Activated CD8-positive, alpha-beta memory T cell treated with anti-CD3 and anti-CD28 coated beads, Interleukin-2, amount 50 U/mL, for 1 hour (primary cell): ENCODE results near the gene MNAT1.
A peak's percentile ranks its signal among the peaks of the same experiment; 100 is the strongest.
"Not testable (repeated sequence)": the region's sequence is repeated elsewhere in the genome, so short reads cannot be mapped to it uniquely, and the experiment has no call there.

Experiments
- DNase-seq: peaks from one replicate; pipeline ENCODE4 v3.0.0-alpha.2; 2020; ENCODE audit errors: extremely low read depth

Gene MNAT1

DNA sequence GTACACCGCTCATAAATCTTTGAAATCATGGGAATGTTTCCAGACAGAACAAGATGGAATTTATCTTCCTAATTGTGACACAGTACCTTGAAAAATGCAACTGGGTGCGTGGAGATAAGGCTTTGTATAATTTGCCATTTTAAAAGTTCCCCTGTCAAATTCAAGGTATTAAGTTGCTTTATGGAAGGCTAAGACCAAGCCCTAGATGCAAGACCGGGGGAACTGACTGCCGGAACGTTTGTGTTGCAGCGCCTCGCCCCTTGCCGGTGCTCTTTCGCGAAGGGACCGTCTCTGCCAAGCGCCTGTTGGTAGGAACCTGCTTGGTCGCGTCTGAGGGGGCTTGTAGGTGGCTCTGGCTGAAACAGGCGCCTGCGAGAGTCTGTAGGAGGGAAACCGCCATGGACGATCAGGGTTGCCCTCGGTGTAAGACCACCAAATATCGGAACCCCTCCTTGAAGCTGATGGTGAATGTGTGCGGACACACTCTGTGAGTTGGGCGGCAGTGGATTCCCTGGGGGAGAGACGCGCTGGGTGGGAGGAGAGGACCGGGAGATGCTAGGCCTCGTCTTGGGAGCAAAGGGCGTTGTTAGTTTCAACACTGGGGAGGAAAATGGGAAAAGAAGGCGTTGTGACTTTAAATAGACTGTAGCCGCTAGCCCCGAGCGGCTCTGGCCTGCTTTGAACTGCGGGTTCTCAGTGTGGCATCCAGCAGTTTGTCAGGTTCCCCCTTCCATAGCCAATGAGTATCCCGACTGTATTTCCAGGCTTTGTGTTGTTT, at the start of gene MNAT1:
MNAT1 (plus strand) TSS at position 297 of the 778 bp plus-strand sequence; CDS start at position 399, 102 bp downstream.
- DNase-seq, result peak; percentile 58

DNA sequence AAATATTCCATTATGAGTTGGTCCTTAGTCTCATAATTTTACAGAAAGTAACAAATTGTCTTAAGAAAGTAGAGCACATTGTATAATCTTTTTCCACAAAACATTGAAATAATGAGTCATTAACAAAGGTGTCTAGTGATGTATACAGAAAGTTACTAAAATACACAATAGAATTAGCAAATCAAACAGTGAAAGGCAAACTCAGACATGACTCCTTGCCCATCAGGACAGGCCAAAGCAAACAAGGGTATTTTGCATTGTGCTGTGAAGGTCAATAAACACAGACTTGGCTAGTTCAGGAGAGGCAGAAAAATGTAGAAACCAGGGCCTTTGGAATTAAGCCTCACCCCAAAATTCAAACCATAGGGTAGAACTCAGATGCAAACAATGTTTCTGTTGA, 47.7 kb upstream of the MNAT1 start:
- no peak for DNase-seq

DNA sequence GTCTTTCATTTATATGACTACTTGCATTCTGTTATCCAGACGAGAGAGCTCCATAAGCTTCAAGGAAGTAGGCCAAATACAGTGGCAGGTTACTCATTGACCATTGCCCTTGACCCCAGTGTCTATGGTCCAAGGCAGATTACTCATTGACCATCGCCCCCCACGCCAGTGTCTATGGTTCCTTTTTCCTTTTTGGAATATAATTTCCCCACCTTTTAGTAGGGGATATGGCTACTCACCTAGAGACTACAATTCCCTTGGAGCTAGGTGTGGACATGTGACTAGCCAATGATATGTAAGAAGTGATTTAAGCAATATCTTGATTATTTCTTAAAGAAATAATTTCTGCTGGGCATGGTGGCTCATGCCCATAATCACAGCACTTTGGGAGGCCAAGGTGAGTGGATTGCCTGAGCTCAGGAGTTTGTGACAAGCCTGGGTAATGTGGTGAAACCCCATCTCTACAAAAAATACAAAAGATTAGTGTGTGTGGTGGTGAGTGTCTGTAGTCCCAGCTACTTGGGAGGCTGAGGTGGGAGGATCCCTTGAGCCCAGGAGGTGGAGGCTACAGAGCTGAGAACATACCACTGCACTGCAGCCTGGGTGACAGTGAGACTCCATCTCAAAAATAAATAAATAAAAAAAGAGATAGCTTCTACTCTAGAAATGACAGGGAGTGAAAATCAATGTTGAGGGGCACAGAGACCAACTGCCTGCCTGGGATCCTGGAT, 43.0 kb upstream of the MNAT1 start:
- DNase-seq, result no peak

DNA sequence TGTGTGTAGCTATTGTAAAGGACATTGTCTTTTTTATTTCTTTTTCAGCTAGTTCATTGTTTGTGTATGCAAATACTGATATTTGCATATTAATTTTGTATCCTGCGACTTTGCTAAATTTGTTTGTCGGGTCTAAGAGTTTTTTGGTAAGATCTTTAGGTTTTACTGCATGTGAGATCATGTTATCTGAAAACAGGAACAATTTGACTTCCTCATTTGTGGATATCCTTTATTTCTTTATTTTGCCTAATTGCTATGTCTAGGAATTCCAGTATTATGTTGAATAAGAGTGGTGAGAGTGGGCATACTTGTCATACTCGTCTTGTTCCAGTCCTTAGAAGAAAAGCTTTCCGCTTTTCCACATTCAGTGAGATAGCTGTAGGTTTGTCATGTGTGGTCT, 39.2 kb upstream of the MNAT1 start:
- no peak for DNase-seq

DNA sequence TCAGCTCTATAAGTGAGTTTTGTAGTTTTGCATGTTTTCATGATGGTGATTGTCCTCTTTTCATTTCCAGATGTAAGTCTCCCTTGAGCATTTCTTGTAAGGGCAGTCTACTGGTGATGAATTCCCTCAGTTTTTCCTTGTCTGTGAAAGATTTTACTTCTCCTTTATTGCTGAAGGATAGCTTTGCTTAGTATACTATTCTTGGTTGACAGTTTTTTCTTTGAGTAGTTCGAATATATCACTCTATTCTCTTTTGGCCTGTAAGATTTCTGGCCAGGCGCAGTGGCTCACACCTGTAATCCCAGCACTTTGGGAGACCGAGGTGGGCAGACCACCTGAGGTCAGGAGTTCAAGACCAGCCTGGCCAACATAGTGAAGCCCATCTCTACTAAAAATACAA, 34.0 kb upstream of the MNAT1 start:
- DNase-seq, result no peak

GRCh38 chr14:60705100-60705499, 29.5 kb upstream of the MNAT1 start:
- DNase-seq, result no peak

GRCh38 chr14:60707858-60708257, 26.7 kb upstream of the MNAT1 start:
- DNase-seq, result no peak

DNA sequence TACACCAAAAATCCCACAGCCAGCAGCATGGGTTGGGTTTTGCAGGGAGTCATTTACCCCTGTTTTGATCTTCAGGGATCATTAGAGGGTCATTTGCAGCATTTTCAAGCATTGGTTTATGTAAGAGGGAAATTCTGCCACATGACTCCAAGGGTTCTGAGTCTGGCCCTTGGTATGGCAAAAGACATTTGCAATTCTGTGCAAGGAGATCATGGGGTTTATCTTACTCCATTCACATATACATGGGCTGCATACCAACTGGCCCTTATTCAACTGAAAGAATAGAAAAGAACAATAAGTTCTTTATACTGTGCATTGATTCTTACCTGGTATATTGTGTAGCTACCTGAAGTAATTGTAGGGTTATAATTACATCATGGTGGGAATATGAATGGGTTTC, 24.1 kb upstream of the MNAT1 start:
- no peak for DNase-seq

GRCh38 chr14:60713513-60713912, 21.0 kb upstream of the MNAT1 start:
- no peak for DNase-seq

- no peak for DNase-seq
These were observed 14.2 kb upstream of the MNAT1 start for GRCh38 chr14:60720391-60720790.

- DNase-seq, result no peak
These were observed 13.6 kb upstream of the MNAT1 start for GRCh38 chr14:60720962-60721325.

DNA sequence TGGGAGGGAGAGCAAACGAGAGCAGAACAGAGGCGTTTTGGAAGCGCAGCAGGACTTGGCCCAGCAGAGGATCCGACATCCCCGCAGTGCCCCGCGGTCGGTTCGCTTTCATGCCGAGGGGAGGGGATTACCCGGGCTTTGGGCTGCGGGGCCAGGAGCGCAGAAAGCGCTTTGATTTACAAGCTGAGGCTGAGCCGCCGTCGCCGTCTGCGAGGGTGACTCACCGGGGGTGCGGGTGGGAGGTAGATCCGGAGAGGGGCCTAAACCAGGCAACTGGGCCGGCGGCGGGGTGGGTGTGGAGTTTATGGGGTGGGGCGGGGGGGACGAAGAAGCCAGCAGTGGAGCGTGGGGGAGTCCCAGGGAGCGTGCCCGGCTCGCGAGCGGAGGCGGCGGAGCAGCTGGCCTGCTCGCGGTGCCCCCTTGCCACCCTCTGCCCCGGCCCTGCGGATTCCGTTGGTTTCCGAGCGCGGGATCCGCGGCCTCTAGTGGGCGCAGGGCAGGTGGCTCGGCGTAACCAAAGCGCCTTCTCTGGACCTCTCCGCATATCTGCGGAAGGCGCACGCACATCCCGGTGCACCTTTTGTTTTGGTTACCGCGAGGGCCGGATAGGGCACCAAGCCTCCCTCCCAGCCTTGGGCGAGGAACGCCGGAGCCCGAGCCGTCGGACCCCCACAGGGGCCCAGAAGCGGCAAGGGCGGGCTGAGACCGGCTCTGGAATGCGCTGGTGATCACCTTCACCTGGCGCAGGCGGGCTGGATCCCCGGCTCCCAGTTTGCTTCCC, 13.0 kb upstream of the MNAT1 start:
- DNase-seq, result peak; percentile 48

DNA sequence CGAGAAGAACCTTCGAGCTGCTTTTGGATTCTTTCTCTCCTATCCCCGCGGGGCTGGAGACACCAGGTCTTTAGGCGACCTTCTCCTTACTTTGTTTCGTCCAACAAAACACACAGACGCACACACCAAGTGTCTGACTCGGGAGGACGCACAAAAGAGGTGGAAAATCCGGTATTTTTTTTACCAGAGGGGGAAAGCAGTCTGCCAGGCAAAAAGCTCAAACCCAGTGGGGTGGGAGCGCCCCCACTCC, 12.5 kb upstream of the MNAT1 start:
- no peak for DNase-seq

DNA sequence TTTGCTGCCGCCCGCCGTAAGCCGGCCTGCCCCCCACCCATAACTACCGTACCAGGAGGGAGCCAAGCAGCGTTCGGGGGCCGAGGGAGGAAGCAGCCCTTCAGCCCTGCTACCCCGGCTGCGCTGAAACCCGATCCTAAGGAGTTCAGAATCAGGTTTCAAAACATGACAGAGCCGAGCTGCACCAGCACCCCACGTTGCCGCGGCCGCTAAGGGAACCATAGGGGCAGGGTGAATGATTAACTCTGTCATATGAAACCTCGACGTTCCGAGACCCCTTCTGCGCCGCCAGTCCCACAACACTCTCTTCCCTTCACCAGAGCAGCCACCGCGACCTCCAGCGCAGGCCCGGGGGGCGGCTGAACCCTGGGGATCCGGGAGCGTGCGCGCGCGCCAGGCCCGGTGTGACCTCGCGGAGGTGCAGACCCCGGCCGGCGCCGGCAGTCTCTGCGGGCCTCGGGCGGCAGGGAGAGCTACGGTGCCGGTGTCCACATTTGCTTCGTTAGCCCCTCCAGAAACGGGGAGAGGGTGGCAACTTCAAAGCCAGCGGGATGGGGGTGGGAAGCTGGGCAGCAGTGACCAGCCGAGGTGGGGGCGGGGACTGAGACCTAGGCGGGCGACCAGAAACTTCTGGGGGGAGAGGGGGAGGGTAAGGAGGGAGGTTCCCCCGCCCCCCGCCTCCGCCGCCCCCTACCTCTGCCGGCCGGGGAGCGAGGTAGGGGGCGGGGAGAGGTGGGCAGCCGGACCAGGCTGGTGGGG, 12.0 kb upstream of the MNAT1 start:
- DNase-seq, result no peak

- no peak for DNase-seq
These were observed 11.2 kb upstream of the MNAT1 start for GRCh38 chr14:60723116-60723906.

DNA sequence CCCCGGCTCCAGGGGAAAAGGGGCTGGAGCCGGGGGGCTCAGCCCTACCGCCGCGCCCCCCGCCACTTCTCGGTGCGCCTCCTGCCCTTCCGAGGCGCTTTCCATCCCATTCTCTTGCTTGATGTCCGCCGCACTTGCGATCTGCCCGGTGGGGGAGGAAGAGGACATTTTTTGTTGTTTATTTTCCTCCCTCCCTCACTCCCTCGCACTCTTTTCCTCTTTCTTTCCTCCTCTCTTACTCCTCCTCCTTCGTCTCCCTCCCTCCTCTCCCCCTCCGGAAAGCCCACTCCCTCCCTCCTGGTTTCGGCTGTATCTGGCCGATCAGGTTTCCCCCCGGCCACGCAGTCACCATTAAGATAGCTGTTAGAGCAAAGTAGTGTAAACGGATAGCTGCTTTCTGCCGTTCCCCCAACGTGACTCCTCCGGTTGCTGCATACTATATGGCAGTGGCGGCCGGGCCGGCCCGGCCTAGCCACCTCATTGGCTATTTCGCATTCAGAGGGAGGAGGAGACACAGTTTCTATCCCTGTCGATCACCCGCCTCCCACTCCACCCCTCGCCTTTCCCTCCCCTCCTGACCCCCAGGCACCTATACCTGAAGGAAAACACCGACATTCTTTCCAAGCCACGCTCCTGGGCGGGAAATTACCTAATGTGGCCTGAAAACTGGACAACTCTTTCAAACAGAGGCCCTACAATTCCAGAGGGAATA, 10.5 kb upstream of the MNAT1 start, which contains the start of gene SIX4:
SIX4 (minus strand) TSS at position 445 of the 712 bp plus-strand sequence; CDS start at position 168, 277 bp downstream.
- DNase-seq, result no peak

GRCh38 chr14:60731291-60731690, 3.3 kb upstream of the MNAT1 start:
- DNase-seq, result not testable (repeated sequence)

- DNase-seq, result no peak
These were observed 1.6 kb upstream of the MNAT1 start for GRCh38 chr14:60732840-60733483.

DNA sequence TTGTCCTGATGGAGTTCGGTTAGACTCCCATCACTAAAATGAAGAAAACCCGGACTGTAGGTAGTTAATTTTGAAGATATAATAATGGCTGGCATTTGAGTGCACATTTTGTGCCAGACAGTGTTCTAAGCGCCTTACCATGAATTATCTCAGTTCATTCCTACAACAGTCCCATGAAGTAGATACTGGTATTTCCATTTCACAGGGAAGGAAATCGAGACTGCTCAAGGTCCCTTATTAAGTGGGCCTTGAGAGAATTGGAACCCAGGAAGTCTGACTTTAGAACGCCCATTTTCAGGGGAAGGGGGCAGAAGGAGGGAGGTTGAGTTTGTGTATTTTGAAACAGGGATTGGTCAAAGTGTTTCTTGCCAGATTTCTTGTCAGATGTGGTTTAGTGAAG, 855 bp downstream of the MNAT1 start:
- DNase-seq, result no peak

GRCh38 chr14:60736494-60736893, 1.9 kb downstream of the MNAT1 start:
- no peak for DNase-seq
